Measurements from ENCODE around the gene HAAO. TPM values are rescaled to one million over a fixed set of nuclear protein-coding genes. Genes with fewer than 3 reads are reported as not detected.

The HAAO gene
- total and polyA plus RNA-seq, 2 donors (not counting 3 experiments of a cell fraction or from before 2014, with no cell fraction given): 0.82 to 1.1 TPM

- Histone ChIP-seq H3K9me3 (replicated peaks; ENCODE audit: control insufficient read depth, insufficient read depth, low read length) (no peaks in the 10 kb centered on the region), H3K9me1 (replicated peaks; ENCODE audit: control insufficient read depth, extremely low read depth, insufficient read depth, low read length) (no peaks in the 10 kb centered on the region), H3K9ac (replicated peaks; ENCODE audit: extremely low read depth, insufficient read depth, low read length) (no peak overlapping the region), H3K4me2 (ENCODE audit: insufficient read depth, low read length) (no peak overlapping the region), H3K4me3 (replicated peaks in 1 of 3; ENCODE audit: insufficient read depth in 1 of 3, low read depth in 1 of 3, low read length in 3 of 3) (no peak overlapping the region), H3K27me3 (ENCODE audit: control insufficient read depth in 2 of 2, insufficient read depth in 2 of 2, low read length in 2 of 2) (no peaks in the 10 kb centered on the region), H3K4me1 (ENCODE audit: control insufficient read depth, extremely low read depth, insufficient read depth, low read length) (no peaks in the 10 kb centered on the region), H3K79me2 (ENCODE audit: control insufficient read depth, insufficient read depth, low read length) (no peaks in the 10 kb centered on the region), H2AFZ (ENCODE audit: low read depth, low read length) (no peak overlapping the region), H3K36me3 (ENCODE audit: control insufficient read depth in 2 of 2, extremely low read depth in 1 of 2, insufficient read depth in 2 of 2, low read length in 2 of 2) (peaks cover 0 to 1% of the 10 kb centered on the region in 2 experiments), H4K20me1 (replicated peaks; ENCODE audit: control insufficient read depth, extremely low read depth, insufficient read depth, low read length) (no peaks in the 10 kb centered on the region), H3K27ac (ENCODE audit: insufficient read depth, low read depth, low read length) (no peak overlapping the region)
- TF ChIP-seq MYC (IDR thresholded peaks at IDR 0.05; ENCODE audit: low read depth, low read length) (no peak), GATA2 (IDR thresholded peaks at IDR 0.05; ENCODE audit: insufficient read depth, insufficient read length, low read depth, low read length) (no peak), JUN (IDR thresholded peaks at IDR 0.05; ENCODE audit: borderline replicate concordance, insufficient read depth, insufficient read length, low read depth) (no peak), FOS (IDR thresholded peaks at IDR 0.05; ENCODE audit: borderline replicate concordance, insufficient read depth, low read length) (no peak), POLR2A (IDR thresholded peaks at IDR 0.05; ENCODE audit: low read depth, low read length) (no peak), POLR2AphosphoS5 (IDR thresholded peaks at IDR 0.05; ENCODE audit: insufficient read depth, low read depth, low read length) (no peak), MAX (IDR thresholded peaks at IDR 0.05; ENCODE audit: insufficient read depth, insufficient read length) (no peak), CTCF (IDR thresholded peaks at IDR 0.05; ENCODE audit: extremely low read depth in 1 of 2, insufficient read depth in 1 of 2, low read depth in 1 of 2, low read length in 2 of 2) (no peak), EZH2 (IDR thresholded peaks at IDR 0.05; ENCODE audit: borderline replicate concordance, low read depth, low read length, severe bottlenecking) (no peak)
- CTCF ChIA-PET: no interaction called here
- DNase-seq (ENCODE audit: low read depth, low spot score): no peak
- no TSS peak for BruUV-seq (replicated peaks)
- dilution Hi-C loops (cut with MboI; ENCODE audit: extremely low pct_ligation_motif_present, low sequenced_read_pairs) (no loop called here), intact Hi-C loops (cut with micrococcal nuclease) (no loop called here)
- POLR2A ChIA-PET: no interaction called here
- FAIRE-seq: no peak
Measured at GRCh38 chr2:42764901-42765300, 27.5 kb downstream of the HAAO start.
